Astrocyte (in vitro differentiated cells and primary cell): ENCODE measurements around the gene EGLN3.
"Not testable (repeated sequence)": the region's sequence is repeated elsewhere in the genome, so short reads cannot be mapped to it uniquely, and the experiment has no call there.

Source experiments
- EZH2 ChIP-seq: IDR thresholded peaks from 2 replicates; pipeline ENCODE4 v1.6.1; 2012; ENCODE audit warnings: mild to moderate bottlenecking, low read length, inconsistent platforms; ENCODE audit not compliant: insufficient read depth
- TF ChIP-seq, protein P1 (sequence below): IDR thresholded peaks from 2 replicates; pipeline ENCODE4 v1.5.1; 2011; ENCODE audit warnings: low read depth, mild to moderate bottlenecking, inconsistent platforms, low read length, moderate library complexity; ENCODE audit not compliant: insufficient read depth

- not testable (repeated sequence) for TF ChIP-seq EZH2
- TF ChIP-seq, protein P1, sequence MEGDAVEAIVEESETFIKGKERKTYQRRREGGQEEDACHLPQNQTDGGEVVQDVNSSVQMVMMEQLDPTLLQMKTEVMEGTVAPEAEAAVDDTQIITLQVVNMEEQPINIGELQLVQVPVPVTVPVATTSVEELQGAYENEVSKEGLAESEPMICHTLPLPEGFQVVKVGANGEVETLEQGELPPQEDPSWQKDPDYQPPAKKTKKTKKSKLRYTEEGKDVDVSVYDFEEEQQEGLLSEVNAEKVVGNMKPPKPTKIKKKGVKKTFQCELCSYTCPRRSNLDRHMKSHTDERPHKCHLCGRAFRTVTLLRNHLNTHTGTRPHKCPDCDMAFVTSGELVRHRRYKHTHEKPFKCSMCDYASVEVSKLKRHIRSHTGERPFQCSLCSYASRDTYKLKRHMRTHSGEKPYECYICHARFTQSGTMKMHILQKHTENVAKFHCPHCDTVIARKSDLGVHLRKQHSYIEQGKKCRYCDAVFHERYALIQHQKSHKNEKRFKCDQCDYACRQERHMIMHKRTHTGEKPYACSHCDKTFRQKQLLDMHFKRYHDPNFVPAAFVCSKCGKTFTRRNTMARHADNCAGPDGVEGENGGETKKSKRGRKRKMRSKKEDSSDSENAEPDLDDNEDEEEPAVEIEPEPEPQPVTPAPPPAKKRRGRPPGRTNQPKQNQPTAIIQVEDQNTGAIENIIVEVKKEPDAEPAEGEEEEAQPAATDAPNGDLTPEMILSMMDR, result not testable (repeated sequence)
These were observed 11.6 kb upstream of the EGLN3 start for GRCh38 chr14:33962466-33962865.
